ENCODE data around the gene CNRIP1.

- TF ChIP-seq TEAD4 (IDR thresholded peaks at IDR 0.05) (no peak), REST (IDR thresholded peaks at IDR 0.05; ENCODE audit: low read depth) (no peak), YY1 (IDR thresholded peaks at IDR 0.05; ENCODE audit: low read depth) (no peak), MAX (IDR thresholded peaks at IDR 0.05) (no peak), RAD21 (IDR thresholded peaks at IDR 0.05; ENCODE audit: low read depth) (no peak), EGR1 (IDR thresholded peaks at IDR 0.05) (no peak), EP300 (IDR thresholded peaks at IDR 0.05; ENCODE audit: borderline replicate concordance) (no peak)
These were observed 75.3 kb downstream of the CNRIP1 start for GRCh38 chr2:68244456-68244855.
